ENCODE data around the gene SORCS3. TPM values are rescaled to one million over a fixed set of nuclear protein-coding genes. Genes with fewer than 3 reads are reported as not detected.

SORCS3 gene
- total and polyA plus RNA-seq, 2 of the 13 experiments (the other 11 are each of a cell fraction or from before 2014, with no cell fraction given), result 0.07 TPM; not detected in 1

DNA sequence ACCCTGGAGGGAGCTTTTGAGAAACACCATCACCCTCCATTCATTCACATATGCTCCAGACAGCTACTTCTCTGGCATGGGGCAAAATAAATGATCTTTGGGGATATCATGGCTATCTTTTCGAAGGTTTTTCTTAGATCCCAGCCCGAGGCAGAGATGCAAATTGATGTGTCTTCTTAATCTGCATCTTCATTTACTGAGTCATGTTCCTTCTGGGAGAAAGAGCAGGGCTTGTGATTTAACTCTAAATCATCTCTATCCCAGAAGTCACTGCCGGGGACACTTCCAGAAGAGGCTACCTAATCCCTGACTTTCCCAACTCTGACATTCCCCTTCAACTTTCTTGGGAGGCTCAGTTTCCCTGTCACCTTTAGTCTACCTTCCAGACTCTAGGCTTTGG, 90.1 kb downstream of the SORCS3 start:
- H3K27ac ChIP-seq (ENCODE audit: extremely low read length, insufficient read depth, low read length), result no peak overlapping the region
- no peaks in the 10 kb centered on the region for H3K9me3 ChIP-seq (ENCODE audit: low read length)
- H3K9ac ChIP-seq (ENCODE audit: insufficient read depth, low read depth, low read length), result no peak overlapping the region
- H3K4me3 ChIP-seq (replicated peaks in 1 of 3; ENCODE audit: insufficient read depth in 1 of 3, low read depth in 2 of 3, low read length in 3 of 3), result no peak overlapping the region
- in situ Hi-C loops (cut with HindIII; ENCODE audit: extremely low pct_ligation_motif_present, low pct_unique_long_range_greater_than_20kb), result no loop called here
- intact Hi-C loops (cut with micrococcal nuclease; ENCODE audit: unreplicated experiment), result no loop called here
- no peaks in the 10 kb centered on the region for H3K36me3 ChIP-seq (replicated peaks in 1 of 2; ENCODE audit: control insufficient read depth in 1 of 2, insufficient read depth in 2 of 2, low read length in 2 of 2)
- no peak overlapping the region for H2AFZ ChIP-seq (ENCODE audit: low read length)
- peaks cover 0 to 7% of the 10 kb centered on the region in 2 experiments; a peak in 3 of 5 replicates for H3K27me3 ChIP-seq (ENCODE audit: control insufficient read depth in 1 of 2, insufficient read depth in 2 of 2, low read length in 2 of 2)
- TF ChIP-seq ARNT (IDR thresholded peaks at IDR 0.05) (no peak), SUZ12 (IDR thresholded peaks at IDR 0.05; ENCODE audit: low read depth, low read length) (no peak), MEF2D (CRISPR knock-in tag; IDR thresholded peaks at IDR 0.05) (no peak), ZNF788 (CRISPR knock-in tag; IDR thresholded peaks at IDR 0.05; ENCODE audit: borderline replicate concordance) (no peak)
- DNase-seq (ENCODE audit: low spot score) (no peak), ATAC-seq (no peak), FAIRE-seq (no peak)
- H3K79me2 ChIP-seq (ENCODE audit: insufficient read depth, low read length), result no peaks in the 10 kb centered on the region
- BruUV-seq (replicated peaks), result no TSS peak
- no peaks in the 10 kb centered on the region for H4K20me1 ChIP-seq (ENCODE audit: insufficient read depth, low read length)
- 0% methylated on average over 3 of the region's 3 CpGs for WGBS (ENCODE audit: low lambda C conversion rate)
- no peaks in the 10 kb centered on the region for H3K4me1 ChIP-seq (ENCODE audit: insufficient read depth, low read length)
- POLR2A ChIA-PET, result no interaction called here
- CTCF ChIA-PET (ENCODE audit: low intra/inter-chr PET ratio, low total read pairs), result no interaction called here
- H3K4me2 ChIP-seq (ENCODE audit: low read depth, low read length), result no peak overlapping the region

DNA sequence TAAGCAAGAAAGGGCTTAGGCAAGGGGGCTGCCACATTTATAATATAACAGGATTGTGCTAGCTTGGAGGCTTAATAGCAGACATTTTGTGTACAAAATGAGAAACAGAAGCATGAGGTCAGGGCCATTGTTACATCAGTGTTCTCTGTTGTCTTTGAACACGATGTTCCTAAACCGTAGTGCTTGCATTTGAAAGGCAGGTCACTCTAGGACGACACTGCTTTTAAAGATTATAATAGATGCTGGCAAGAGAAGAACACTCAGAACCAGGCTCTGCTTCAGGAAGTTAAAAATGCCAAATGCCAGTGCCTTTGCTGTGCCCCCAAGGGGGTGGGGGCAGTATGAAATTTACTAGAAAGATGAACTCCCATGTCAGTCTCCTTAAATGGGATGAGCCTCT, 91.1 kb downstream of the SORCS3 start:
- Histone ChIP-seq H3K9me3 (ENCODE audit: low read length) (no peaks in the 10 kb centered on the region), H3K79me2 (ENCODE audit: insufficient read depth, low read length) (no peaks in the 10 kb centered on the region), H3K4me2 (ENCODE audit: low read depth, low read length) (no peak overlapping the region), H3K4me1 (ENCODE audit: insufficient read depth, low read length) (no peaks in the 10 kb centered on the region), H3K36me3 (replicated peaks in 1 of 2; ENCODE audit: control insufficient read depth in 1 of 2, insufficient read depth in 2 of 2, low read length in 2 of 2) (no peaks in the 10 kb centered on the region), H3K9ac (ENCODE audit: insufficient read depth, low read depth, low read length) (no peak overlapping the region), H3K27me3 (ENCODE audit: control insufficient read depth in 1 of 2, insufficient read depth in 2 of 2, low read length in 2 of 2) (peaks cover 0 to 8% of the 10 kb centered on the region in 2 experiments; a peak in 4 of 5 replicates), H3K27ac (ENCODE audit: extremely low read length, insufficient read depth, low read length) (no peak overlapping the region), H4K20me1 (ENCODE audit: insufficient read depth, low read length) (no peaks in the 10 kb centered on the region), H2AFZ (ENCODE audit: low read length) (no peak overlapping the region), H3K4me3 (replicated peaks in 1 of 3; ENCODE audit: insufficient read depth in 1 of 3, low read depth in 2 of 3, low read length in 3 of 3) (no peak overlapping the region)
- in situ Hi-C loops (cut with HindIII; ENCODE audit: extremely low pct_ligation_motif_present, low pct_unique_long_range_greater_than_20kb) (no loop called here), intact Hi-C loops (cut with micrococcal nuclease; ENCODE audit: unreplicated experiment) (no loop called here)
- CTCF ChIA-PET (ENCODE audit: low intra/inter-chr PET ratio, low total read pairs), result no interaction called here
- DNase-seq (ENCODE audit: low spot score) (no peak), ATAC-seq (no peak), FAIRE-seq (no peak)
- POLR2A ChIA-PET, result no interaction called here
- WGBS (ENCODE audit: low lambda C conversion rate), result 0% methylated on average over 3 of the region's 3 CpGs
- no TSS peak for BruUV-seq (replicated peaks)
- no peak for TF ChIP-seq SIX4 (CRISPR knock-in tag; IDR thresholded peaks at IDR 0.05)
- no peak for TF ChIP-seq ZNF773 (CRISPR knock-in tag; IDR thresholded peaks at IDR 0.05; ENCODE audit: borderline replicate concordance)
- TF ChIP-seq, protein P1, sequence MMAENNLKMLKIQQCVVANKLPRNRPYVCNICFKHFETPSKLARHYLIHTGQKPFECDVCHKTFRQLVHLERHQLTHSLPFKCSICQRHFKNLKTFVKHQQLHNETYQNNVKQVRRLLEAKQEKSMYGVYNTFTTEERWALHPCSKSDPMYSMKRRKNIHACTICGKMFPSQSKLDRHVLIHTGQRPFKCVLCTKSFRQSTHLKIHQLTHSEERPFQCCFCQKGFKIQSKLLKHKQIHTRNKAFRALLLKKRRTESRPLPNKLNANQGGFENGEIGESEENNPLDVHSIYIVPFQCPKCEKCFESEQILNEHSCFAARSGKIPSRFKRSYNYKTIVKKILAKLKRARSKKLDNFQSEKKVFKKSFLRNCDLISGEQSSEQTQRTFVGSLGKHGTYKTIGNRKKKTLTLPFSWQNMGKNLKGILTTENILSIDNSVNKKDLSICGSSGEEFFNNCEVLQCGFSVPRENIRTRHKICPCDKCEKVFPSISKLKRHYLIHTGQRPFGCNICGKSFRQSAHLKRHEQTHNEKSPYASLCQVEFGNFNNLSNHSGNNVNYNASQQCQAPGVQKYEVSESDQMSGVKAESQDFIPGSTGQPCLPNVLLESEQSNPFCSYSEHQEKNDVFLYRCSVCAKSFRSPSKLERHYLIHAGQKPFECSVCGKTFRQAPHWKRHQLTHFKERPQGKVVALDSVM (CRISPR knock-in tag; IDR thresholded peaks at IDR 0.05), result no peak
- TF ChIP-seq, protein P2, sequence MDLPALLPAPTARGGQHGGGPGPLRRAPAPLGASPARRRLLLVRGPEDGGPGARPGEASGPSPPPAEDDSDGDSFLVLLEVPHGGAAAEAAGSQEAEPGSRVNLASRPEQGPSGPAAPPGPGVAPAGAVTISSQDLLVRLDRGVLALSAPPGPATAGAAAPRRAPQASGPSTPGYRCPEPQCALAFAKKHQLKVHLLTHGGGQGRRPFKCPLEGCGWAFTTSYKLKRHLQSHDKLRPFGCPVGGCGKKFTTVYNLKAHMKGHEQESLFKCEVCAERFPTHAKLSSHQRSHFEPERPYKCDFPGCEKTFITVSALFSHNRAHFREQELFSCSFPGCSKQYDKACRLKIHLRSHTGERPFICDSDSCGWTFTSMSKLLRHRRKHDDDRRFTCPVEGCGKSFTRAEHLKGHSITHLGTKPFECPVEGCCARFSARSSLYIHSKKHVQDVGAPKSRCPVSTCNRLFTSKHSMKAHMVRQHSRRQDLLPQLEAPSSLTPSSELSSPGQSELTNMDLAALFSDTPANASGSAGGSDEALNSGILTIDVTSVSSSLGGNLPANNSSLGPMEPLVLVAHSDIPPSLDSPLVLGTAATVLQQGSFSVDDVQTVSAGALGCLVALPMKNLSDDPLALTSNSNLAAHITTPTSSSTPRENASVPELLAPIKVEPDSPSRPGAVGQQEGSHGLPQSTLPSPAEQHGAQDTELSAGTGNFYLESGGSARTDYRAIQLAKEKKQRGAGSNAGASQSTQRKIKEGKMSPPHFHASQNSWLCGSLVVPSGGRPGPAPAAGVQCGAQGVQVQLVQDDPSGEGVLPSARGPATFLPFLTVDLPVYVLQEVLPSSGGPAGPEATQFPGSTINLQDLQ (CRISPR knock-in tag; IDR thresholded peaks at IDR 0.05), result no peak
- TF ChIP-seq NFE2 (CRISPR knock-in tag; IDR thresholded peaks at IDR 0.05), result no peak
- TF ChIP-seq SATB2 (CRISPR knock-in tag; IDR thresholded peaks at IDR 0.05), result no peak
- TF ChIP-seq RFX1 (IDR thresholded peaks at IDR 0.05), result no peak
- TF ChIP-seq ARHGAP35 (CRISPR knock-in tag; IDR thresholded peaks at IDR 0.05; ENCODE audit: borderline replicate concordance), result no peak
- no peak for TF ChIP-seq ZNF782 (CRISPR knock-in tag; IDR thresholded peaks at IDR 0.05; ENCODE audit: borderline replicate concordance)
- no peak for TF ChIP-seq SALL2 (CRISPR knock-in tag; IDR thresholded peaks at IDR 0.05)
- no peak for TF ChIP-seq ARNTL (CRISPR knock-in tag; IDR thresholded peaks at IDR 0.05)
- no peak for TF ChIP-seq LCORL (IDR thresholded peaks at IDR 0.05)
- no peak for TF ChIP-seq LCORL (CRISPR knock-in tag; IDR thresholded peaks at IDR 0.05)
- no peak for TF ChIP-seq KDM5A (IDR thresholded peaks at IDR 0.05; ENCODE audit: borderline replicate concordance, low read length)

Measured in HepG2 (cell line).